Motor neuron (in vitro differentiated cells): ENCODE data around the gene ITPRIP. TPM values are rescaled to one million over a fixed set of nuclear protein-coding genes. Genes with fewer than 3 reads are reported as not detected.

Source experiments
- ATAC-seq, 8 experiments: fragments of 200-7000 bp; cut with Tn5 transposase; replicated peaks in 6 of 8; 2 replicates each; pipeline ENCODE4 v1.8.0; 2021; ENCODE audit warnings: mild to moderate bottlenecking in 8 of 8, moderate library complexity in 8 of 8
- H3K27ac ChIP-seq, 2 donors: fragments of 250-450 bp; sonication (Bioruptor Pico); 2 replicates each; pipeline ENCODE4 v1.9.0; 2021; ENCODE audit warnings: antibody characterized with exemption in 2 of 2, mild to moderate bottlenecking in 2 of 2, moderate library complexity in 1 of 2
- H3K4me1 ChIP-seq, 2 donors: fragments of 250-450 bp; sonication (Bioruptor Pico); replicated peaks in 1 of 2; 2 replicates each; pipeline ENCODE4 v1.6.1; 2021; ENCODE audit warnings: antibody characterized with exemption in 2 of 2, mild to moderate bottlenecking in 2 of 2, moderate library complexity in 1 of 2
- H3K4me3 ChIP-seq, 5 donors: fragments of 250-450 bp; sonication (Bioruptor Pico); 2 replicates each; pipeline ENCODE4 v1.9.0; 2021; ENCODE audit warnings: antibody characterized with exemption in 5 of 5, mild to moderate bottlenecking in 5 of 5, moderate library complexity in 4 of 5
- WGBS, 10 experiments: fragments of 450-650 bp; shearing (Covaris generic); methylation state at CpG; one replicate each; pipeline ENCODE4 v1.0.0; 2022; 5-methylcytosine and 5-hydroxymethylcytosine counted together
- in situ Hi-C, 9 experiments: fragments of 400-800 bp; cut with MboI; loops; one replicate each; pipeline ENCODE4 v1.15.0; 2021; ENCODE audit warnings: low sequenced_read_pairs in 9 of 9, low pct_unique_long_range_greater_than_20kb in 2 of 9; ENCODE audit not compliant: unreplicated experiment in 9 of 9
- total RNA-seq, 8 experiments: library from RNA; unstranded; fragments of 300-600 nt; gene quantifications; 2 replicates each; pipeline versions ENCODE4 v1.2.3 to v1.2.4, GENCODE V29; 2022

ITPRIP gene
- total RNA-seq, 8 experiments from 2014 or later: 5.4 to 17.7 (median 8.6) TPM

DNA sequence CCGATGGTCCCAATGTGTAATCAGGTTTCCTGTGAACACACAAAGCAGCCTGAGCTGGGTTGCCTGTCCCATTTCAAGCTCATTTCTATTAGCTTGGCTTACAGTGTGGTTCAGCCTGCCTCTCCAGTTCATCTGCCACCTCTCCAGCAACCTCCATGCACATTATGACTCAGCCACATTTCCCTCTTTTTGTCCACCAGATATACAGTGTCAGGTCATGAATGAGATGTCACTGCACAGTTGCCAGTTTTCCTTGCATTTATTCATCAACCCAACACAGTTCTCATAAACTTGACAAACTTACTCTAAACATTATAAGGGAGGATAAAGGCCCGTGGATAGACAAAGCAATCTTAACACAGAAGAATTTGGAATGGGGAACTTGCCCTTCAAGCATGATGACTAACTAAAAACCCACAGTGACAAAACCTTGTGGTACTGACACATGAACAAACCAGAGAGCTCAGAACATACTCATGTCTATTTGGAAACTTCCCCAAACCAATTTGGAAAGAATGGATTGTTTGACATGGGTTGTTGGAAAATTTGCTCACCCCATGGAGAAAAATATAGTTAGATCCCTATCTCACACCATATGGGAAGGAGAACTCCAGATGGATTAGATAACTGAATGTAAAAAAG lies 12.9 kb upstream of the ITPRIP start:
- H3K27ac ChIP-seq: no peak overlapping the region
- WGBS, 10 experiments: 0 to 82% (median 50%) methylated on average over 1 to 2 of the region's 2 CpGs; no CpG with 5 or more reads in 3 of the 10 experiments
- peak in 1 of 8 experiments; percentile 28 for ATAC-seq
- in situ Hi-C loops: no loop called here
- peaks cover 6 to 9% of the 10 kb centered on the region in 2 donors for H3K4me1 ChIP-seq
- H3K4me3 ChIP-seq: no peak overlapping the region

- H3K4me3 ChIP-seq: no peak overlapping the region
- H3K4me1 ChIP-seq: peaks cover 6 to 9% of the 10 kb centered on the region in 2 donors
- H3K27ac ChIP-seq: no peak overlapping the region
- peak; percentile 50 to 61 (median 56) for ATAC-seq
- in situ Hi-C loops: no loop called here
- WGBS, 10 experiments: 0 to 100% (median 40%) methylated on average over 1 to 6 of the region's 6 CpGs
Observed at GRCh38 chr10:104350127-104350635, 11.9 kb upstream of the ITPRIP start.

DNA sequence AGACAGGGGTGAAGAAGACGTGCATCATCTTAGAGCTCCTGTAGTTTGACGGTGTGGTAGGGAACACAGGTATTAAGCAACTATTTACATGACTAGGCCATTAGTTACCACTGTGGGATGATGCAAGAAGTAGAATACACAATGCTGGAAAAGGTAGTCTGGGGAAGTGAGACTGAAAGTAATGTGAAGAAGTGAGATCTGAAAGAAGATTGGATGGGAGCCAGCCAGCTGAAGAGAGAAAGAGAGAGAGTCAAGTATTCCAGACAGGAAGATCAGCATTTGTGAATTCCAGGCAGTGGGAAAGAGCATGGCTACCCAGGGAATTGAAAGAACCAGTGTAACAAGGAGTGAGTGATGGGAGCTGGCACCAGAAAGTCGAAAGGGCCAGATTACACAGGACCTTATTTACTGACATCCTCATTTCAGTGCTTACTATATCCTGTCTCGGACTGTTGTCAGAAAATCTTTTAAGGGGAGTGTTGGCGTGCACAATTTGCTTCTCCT lies 11.4 kb upstream of the ITPRIP start:
- Histone ChIP-seq H3K27ac (no peak overlapping the region), H3K4me1 (peaks cover 6 to 9% of the 10 kb centered on the region in 2 donors), H3K4me3 (no peak overlapping the region)
- in situ Hi-C loops: loop anchor here in 2 of 9 experiments (5.0 to 10.0 kb wide), 2 partner anchors 55 to 67 kb away; no protein-coding TSS in a partner anchor
- WGBS, 10 experiments: 15 to 87% (median 44%) methylated on average over 1 to 4 of the region's 5 CpGs
- no peak for ATAC-seq

GRCh38 chr10:104348601-104349000 lies 10.3 kb upstream of the ITPRIP start:
- H3K4me1 ChIP-seq: peaks cover 6 to 9% of the 10 kb centered on the region in 2 donors
- H3K27ac ChIP-seq: no peak overlapping the region
- ATAC-seq: no peak
- no peak overlapping the region for H3K4me3 ChIP-seq
- in situ Hi-C loops: loop anchor here in 2 of 9 experiments (5.0 to 10.0 kb wide), 2 partner anchors 54 to 66 kb away; no protein-coding TSS in a partner anchor
- 68 to 100% (median 95%) methylated on average over 1 to 2 of the region's 2 CpGs; no CpG with 5 or more reads in 2 of the 10 experiments for WGBS, 10 experiments

GRCh38 chr10:104347295-104348045 lies 9.2 kb upstream of the ITPRIP start:
- ATAC-seq: no peak
- WGBS, 10 experiments: 20 to 100% (median 81%) methylated on average over 2 to 4 of the region's 4 CpGs; no CpG with 5 or more reads in 2 of the 10 experiments
- H3K4me3 ChIP-seq: no peak overlapping the region
- H3K27ac ChIP-seq: no peak overlapping the region
- in situ Hi-C loops: loop anchor here in 2 of 9 experiments (5.0 to 10.0 kb wide), 2 partner anchors 53 to 65 kb away; no protein-coding TSS in a partner anchor
- H3K4me1 ChIP-seq: peaks cover 14 to 16% of the 10 kb centered on the region in 2 donors

- in situ Hi-C loops: loop anchor here in 2 of 9 experiments (5.0 to 10.0 kb wide), 2 partner anchors 51 to 64 kb away; no protein-coding TSS in a partner anchor
- ATAC-seq: no peak
- Histone ChIP-seq H3K4me1 (peaks cover 14 to 17% of the 10 kb centered on the region in 2 donors), H3K27ac (no peak overlapping the region), H3K4me3 (no peak overlapping the region)
- WGBS, 10 experiments: 58 to 100% (median 83%) methylated on average over 1 to 4 of the region's 4 CpGs
Observed at GRCh38 chr10:104345941-104346340, 7.7 kb upstream of the ITPRIP start.

- Histone ChIP-seq H3K4me1 (peaks cover 14 to 17% of the 10 kb centered on the region in 2 donors), H3K4me3 (no peak overlapping the region), H3K27ac (no peak overlapping the region)
- ATAC-seq: no peak
- in situ Hi-C loops: loop anchor here in 2 of 9 experiments (5.0 to 10.0 kb wide), 2 partner anchors 51 to 63 kb away; no protein-coding TSS in a partner anchor
Observed at GRCh38 chr10:104345515-104345914, 7.2 kb upstream of the ITPRIP start.

DNA sequence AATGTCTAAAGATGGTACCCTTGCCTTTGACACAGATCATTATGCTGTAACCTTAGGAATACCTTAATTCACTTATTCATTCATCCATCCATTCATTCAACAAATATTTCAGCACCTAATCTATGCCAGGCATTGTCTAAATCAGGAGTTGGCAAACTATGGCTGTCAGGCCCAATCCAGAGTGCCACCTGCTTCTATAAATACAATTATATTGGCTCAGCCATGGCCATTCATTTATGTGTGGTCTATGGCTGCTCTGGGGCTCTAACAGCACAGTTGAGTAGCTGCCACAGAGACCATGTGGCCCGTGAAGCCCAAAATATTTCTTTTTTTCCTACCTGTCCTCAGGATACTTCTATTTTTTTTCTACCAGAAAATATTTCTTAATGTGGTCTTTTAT lies 6.0 kb upstream of the ITPRIP start:
- H3K4me3 ChIP-seq: no peak overlapping the region
- no peak overlapping the region for H3K27ac ChIP-seq
- ATAC-seq: no peak
- in situ Hi-C loops: loop anchor here in 1 of 9 experiments (10.0 kb wide), 1 partner anchor 49 kb away; no protein-coding TSS in a partner anchor
- WGBS, 10 experiments: 57 to 100% (median 100%) methylated on average over 1 of the region's 1 CpG; no CpG with 5 or more reads in 1 of the 10 experiments
- H3K4me1 ChIP-seq: peaks cover 10 to 11% of the 10 kb centered on the region in 2 donors

DNA sequence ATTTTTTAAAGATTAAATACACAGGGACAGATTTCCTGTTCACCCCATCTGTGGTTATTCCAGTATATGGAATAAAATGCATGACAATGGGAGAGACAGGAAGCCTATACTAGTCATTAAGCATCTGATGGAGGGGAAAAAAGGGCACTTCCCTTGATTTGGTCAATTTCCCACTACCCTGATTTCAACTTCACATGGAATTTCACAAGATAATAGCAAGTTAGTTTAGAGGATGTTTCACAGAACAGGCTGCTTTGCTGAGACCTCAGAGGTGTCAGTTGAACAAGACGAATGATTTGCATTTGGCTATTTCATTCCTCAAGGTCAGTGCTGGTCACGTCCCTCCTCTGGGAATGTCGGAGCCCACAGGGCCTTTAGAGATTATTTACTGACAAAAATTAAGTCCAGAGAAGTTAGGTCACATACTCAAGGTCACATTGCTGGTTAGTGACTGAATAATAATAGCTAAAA lies 4.7 kb upstream of the ITPRIP start:
- H3K27ac ChIP-seq: no peak overlapping the region
- H3K4me3 ChIP-seq: no peak overlapping the region
- in situ Hi-C loops: loop anchor here in 1 of 9 experiments (10.0 kb wide), 1 partner anchor 48 kb away; no protein-coding TSS in a partner anchor
- ATAC-seq: peak in 3 of 8 experiments; percentile 43 to 56 (median 54)
- WGBS, 10 experiments: 0 to 60% (median 22%) methylated on average over 1 to 3 of the region's 3 CpGs; no CpG with 5 or more reads in 5 of the 10 experiments
- peaks cover 10 to 11% of the 10 kb centered on the region in 2 donors for H3K4me1 ChIP-seq

- ATAC-seq: no peak
- H3K4me1 ChIP-seq: peaks cover 15 to 17% of the 10 kb centered on the region in 2 donors
- no peak overlapping the region for H3K4me3 ChIP-seq
- in situ Hi-C loops: loop anchor here in 1 of 9 experiments (10.0 kb wide), 1 partner anchor 46 kb away; no protein-coding TSS in a partner anchor
- no peak overlapping the region for H3K27ac ChIP-seq
- WGBS, 10 experiments: 71 to 100% (median 88%) methylated on average over 1 to 4 of the region's 4 CpGs; no CpG with 5 or more reads in 2 of the 10 experiments
Observed at GRCh38 chr10:104340641-104341040, 2.4 kb upstream of the ITPRIP start.

DNA sequence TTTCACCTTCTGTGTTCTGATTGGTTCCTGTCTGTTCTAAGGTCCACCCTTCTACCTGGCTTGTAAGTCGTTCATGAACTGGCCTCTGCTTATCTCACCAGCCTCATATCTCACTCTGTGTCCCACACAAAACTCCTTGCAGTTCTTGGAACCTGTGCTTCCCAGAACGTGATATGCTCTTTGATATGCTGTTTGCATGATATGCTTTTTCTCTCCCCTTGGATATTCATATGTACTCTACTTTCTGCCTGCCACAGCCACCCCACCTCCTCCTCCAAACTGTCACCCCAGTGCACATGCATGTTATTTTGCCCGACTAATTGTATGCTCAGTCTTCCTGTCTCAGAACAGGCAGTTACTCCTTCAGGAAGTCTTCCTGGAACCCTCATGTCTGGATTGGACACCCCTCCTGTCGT lies 1.9 kb upstream of the ITPRIP start:
- Histone ChIP-seq H3K27ac (no peak overlapping the region), H3K4me1 (peaks cover 15 to 17% of the 10 kb centered on the region in 2 donors), H3K4me3 (no peak overlapping the region)
- 6 to 90% (median 19%) methylated on average over 1 to 4 of the region's 4 CpGs; no CpG with 5 or more reads in 5 of the 10 experiments for WGBS, 10 experiments
- no peak for ATAC-seq
- in situ Hi-C loops: loop anchor here in 1 of 9 experiments (10.0 kb wide), 1 partner anchor 45 kb away; no protein-coding TSS in a partner anchor

DNA sequence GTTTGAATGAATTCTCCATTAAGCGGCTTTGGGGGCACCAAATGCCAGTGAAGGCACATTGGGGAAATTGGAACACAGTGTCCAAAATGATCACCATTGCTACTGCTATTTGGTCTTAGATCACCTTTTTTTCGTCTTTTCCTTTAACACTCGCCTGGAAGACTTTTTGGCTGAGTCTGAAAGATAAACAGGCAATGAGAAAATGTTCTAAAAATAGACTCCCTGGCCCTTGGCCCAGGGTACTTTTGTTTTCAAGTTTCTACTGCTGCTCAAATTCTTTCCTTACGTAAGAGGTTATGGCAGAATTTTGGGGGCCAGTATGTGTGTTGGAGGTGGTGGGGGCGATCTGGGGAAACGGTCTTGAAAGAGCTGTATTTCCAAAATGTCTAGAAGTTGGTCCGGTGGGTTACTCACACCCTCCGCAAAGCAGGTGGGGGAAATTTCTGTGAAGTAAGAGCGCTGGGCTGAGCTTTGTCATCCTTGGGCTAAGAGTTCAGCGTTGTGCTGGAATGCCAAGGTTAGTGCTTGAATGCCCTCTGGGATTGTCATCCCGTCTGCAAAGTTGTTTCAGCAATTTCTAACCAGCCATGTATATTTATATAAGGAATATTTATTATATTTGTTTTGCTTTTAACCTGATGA lies 1.3 kb upstream of the ITPRIP start:
- peak overlapping the region in 1 of 5 donors; percentile 76 for H3K4me3 ChIP-seq
- in situ Hi-C loops: loop anchor here in 1 of 9 experiments (10.0 kb wide), 1 partner anchor 45 kb away; no protein-coding TSS in a partner anchor
- 13 to 91% (median 65%) methylated on average over 4 to 7 of the region's 11 CpGs; no CpG with 5 or more reads in 1 of the 10 experiments for WGBS, 10 experiments
- no peak overlapping the region for H3K27ac ChIP-seq
- H3K4me1 ChIP-seq: peaks cover 18% of the 10 kb centered on the region in 2 donors
- no peak for ATAC-seq
